NOMO-1 treated with DMSO at 0.1 percent for 48 hours (cell line): Measurements from ENCODE around the gene APOBEC4.
A peak's percentile ranks its signal among the peaks of the same experiment; 100 is the strongest.

Experiments used
- DNase-seq: peaks from one replicate; lab custom pipeline; 2025; ENCODE audit not compliant: unreplicated experiment; lab: John Stamatoyannopoulos, UW

The APOBEC4 gene

GRCh38 chr1:183675381-183675780 is 22.3 kb upstream of the APOBEC4 start:
- no peak for DNase-seq

- DNase-seq, result no peak
Observed at GRCh38 chr1:183674886-183675285, 21.8 kb upstream of the APOBEC4 start.

GRCh38 chr1:183674339-183674738 is 21.2 kb upstream of the APOBEC4 start:
- DNase-seq, result no peak

GRCh38 chr1:183673605-183674323 is 20.6 kb upstream of the APOBEC4 start:
- DNase-seq, result no peak

- no peak for DNase-seq
Observed at GRCh38 chr1:183670169-183670568, 17.1 kb upstream of the APOBEC4 start.

- DNase-seq, result no peak
Observed at GRCh38 chr1:183656355-183656754, 3.2 kb upstream of the APOBEC4 start.

- DNase-seq, result peak; percentile 59
Observed at GRCh38 chr1:183655562-183656075, 2.5 kb upstream of the APOBEC4 start.

GRCh38 chr1:183654706-183655105 is 1.6 kb upstream of the APOBEC4 start:
- DNase-seq, result no peak

GRCh38 chr1:183653876-183654451 is 848 bp upstream of the APOBEC4 start:
- no peak for DNase-seq

- DNase-seq, result no peak
Observed at GRCh38 chr1:183653462-183653794, 312 bp upstream of the APOBEC4 start.

- no peak for DNase-seq
Observed at GRCh38 chr1:183652107-183652506, 1.0 kb downstream of the APOBEC4 start.

GRCh38 chr1:183651612-183652011 is 1.5 kb downstream of the APOBEC4 start:
- no peak for DNase-seq

GRCh38 chr1:183648042-183648441 is 5.1 kb downstream of the APOBEC4 start:
- DNase-seq, result no peak

GRCh38 chr1:183646776-183647175 is 6.3 kb downstream of the APOBEC4 start:
- peak; percentile 49 for DNase-seq

- DNase-seq, result no peak
Observed at GRCh38 chr1:183645531-183645930, 7.6 kb downstream of the APOBEC4 start.

- no peak for DNase-seq
Observed at GRCh38 chr1:183642166-183642565, 10.9 kb downstream of the APOBEC4 start.

- no peak for DNase-seq
Observed at GRCh38 chr1:183640193-183640592, 12.9 kb downstream of the APOBEC4 start.

- DNase-seq, result peak; percentile 81
Observed at GRCh38 chr1:183638649-183639387, 14.3 kb downstream of the APOBEC4 start.

- no peak for DNase-seq
Observed at GRCh38 chr1:183636783-183637182, 16.3 kb downstream of the APOBEC4 start.

- no peak for DNase-seq
Observed at GRCh38 chr1:183636334-183636682, 16.8 kb downstream of the APOBEC4 start.

GRCh38 chr1:183635606-183636333 is 17.3 kb downstream of the APOBEC4 start, which contains the start of gene ARPC5:
Gene ARPC5 (minus strand): TSS chr1:183635783. CDS start chr1:183635659, 124 bp downstream.
- peak; percentile 98 for DNase-seq
